Transverse colon (tissue), 4 donors: ENCODE measurements around the gene CDKAL1.

Source experiments
- POLR2A ChIP-seq: fragments of 450-650 bp; IDR thresholded peaks from one replicate; pipeline ENCODE4 v1.6.1; 2016; ENCODE audit warnings: antibody characterized with exemption, mild to moderate bottlenecking, moderate library complexity
- POLR2AphosphoS5 ChIP-seq, 3 donors: sonication (generic); formaldehyde crosslinking; IDR thresholded peaks; one replicate each; pipeline ENCODE4 v1.6.1; 2016; ENCODE audit warnings: antibody characterized with exemption in 3 of 3
- TF ChIP-seq, protein P1 (sequence below), 5 experiments: fragments of 200-600 bp in 3 of 5; fragments of 450-650 bp in 2 of 5; sonication (generic) in 3 of 5; IDR thresholded peaks; 1 replicate in 2 of 5; 2 replicates in 3 of 5; pipeline ENCODE4 v1.5.1; 2016 to 2017; ENCODE audit warnings: antibody characterized with exemption in 5 of 5, inconsistent platforms in 3 of 5, mild to moderate bottlenecking in 2 of 5, moderate library complexity in 1 of 5

GRCh38 chr6:20705741-20706140, 171.5 kb downstream of the CDKAL1 start:
- TF ChIP-seq, protein P1, sequence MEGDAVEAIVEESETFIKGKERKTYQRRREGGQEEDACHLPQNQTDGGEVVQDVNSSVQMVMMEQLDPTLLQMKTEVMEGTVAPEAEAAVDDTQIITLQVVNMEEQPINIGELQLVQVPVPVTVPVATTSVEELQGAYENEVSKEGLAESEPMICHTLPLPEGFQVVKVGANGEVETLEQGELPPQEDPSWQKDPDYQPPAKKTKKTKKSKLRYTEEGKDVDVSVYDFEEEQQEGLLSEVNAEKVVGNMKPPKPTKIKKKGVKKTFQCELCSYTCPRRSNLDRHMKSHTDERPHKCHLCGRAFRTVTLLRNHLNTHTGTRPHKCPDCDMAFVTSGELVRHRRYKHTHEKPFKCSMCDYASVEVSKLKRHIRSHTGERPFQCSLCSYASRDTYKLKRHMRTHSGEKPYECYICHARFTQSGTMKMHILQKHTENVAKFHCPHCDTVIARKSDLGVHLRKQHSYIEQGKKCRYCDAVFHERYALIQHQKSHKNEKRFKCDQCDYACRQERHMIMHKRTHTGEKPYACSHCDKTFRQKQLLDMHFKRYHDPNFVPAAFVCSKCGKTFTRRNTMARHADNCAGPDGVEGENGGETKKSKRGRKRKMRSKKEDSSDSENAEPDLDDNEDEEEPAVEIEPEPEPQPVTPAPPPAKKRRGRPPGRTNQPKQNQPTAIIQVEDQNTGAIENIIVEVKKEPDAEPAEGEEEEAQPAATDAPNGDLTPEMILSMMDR (IDR thresholded peaks at IDR 0.05) = no peak
- TF ChIP-seq POLR2A (no peak), POLR2AphosphoS5 (IDR thresholded peaks at IDR 0.05) (no peak)
